ENCODE data around the gene OTULINL. TPM values are rescaled to one million over a fixed set of nuclear protein-coding genes. Genes with fewer than 3 reads are reported as not detected.

The OTULINL gene
- total RNA-seq, 1 donor from 2014 or later = 10.6 TPM

- Histone ChIP-seq H3F3A (ENCODE audit: low read depth) (no peaks in the 10 kb centered on the region), H3K4me2 (no peak overlapping the region), H3K9me3 (ENCODE audit: low read depth) (no peaks in the 10 kb centered on the region), H3K27me3 (no peaks in the 10 kb centered on the region), H3K9ac (no peak overlapping the region), H2AFZ (replicated peaks) (no peak overlapping the region), H3K4me1 (no peaks in the 10 kb centered on the region), H3K27ac (no peak overlapping the region), H3K79me2 (ENCODE audit: low read depth) (no peaks in the 10 kb centered on the region), H3K4me3 (no peak overlapping the region), H3K36me3 (no peaks in the 10 kb centered on the region), H4K20me1 (ENCODE audit: low read depth) (no peaks in the 10 kb centered on the region)
- no peaks in the 10 kb centered on the region for H3K36me3 Mint-ChIP-seq
- H3K27ac Mint-ChIP-seq = no peak overlapping the region
- DNase-seq (ENCODE audit: low spot score) = no peak
- no peaks in the 10 kb centered on the region for H3K9me3 Mint-ChIP-seq
- H3K4me3 Mint-ChIP-seq = no peak overlapping the region
- H3K4me1 Mint-ChIP-seq = no peaks in the 10 kb centered on the region
- no peak for TF ChIP-seq EZH2phosphoT487 (IDR thresholded peaks at IDR 0.05)
- TF ChIP-seq CTCF (IDR thresholded peaks at IDR 0.05) = no peak
- no peaks in the 10 kb centered on the region for H3K27me3 Mint-ChIP-seq (ENCODE audit: insufficient read depth, low read depth)
These were observed 63.1 kb downstream of the OTULINL start for GRCh38 chr5:14644623-14645237.

- Histone ChIP-seq H3F3A (ENCODE audit: low read depth) (no peaks in the 10 kb centered on the region), H4K20me1 (ENCODE audit: low read depth) (no peaks in the 10 kb centered on the region), H3K36me3 (no peaks in the 10 kb centered on the region), H3K27me3 (no peaks in the 10 kb centered on the region), H3K4me3 (no peak overlapping the region), H3K9me3 (ENCODE audit: low read depth) (no peaks in the 10 kb centered on the region), H3K79me2 (ENCODE audit: low read depth) (no peaks in the 10 kb centered on the region), H3K4me2 (no peak overlapping the region), H3K9ac (no peak overlapping the region), H3K27ac (no peak overlapping the region), H3K4me1 (no peaks in the 10 kb centered on the region), H2AFZ (replicated peaks) (no peak overlapping the region)
- Mint-ChIP-seq H3K4me3 (no peak overlapping the region), H3K27me3 (ENCODE audit: insufficient read depth, low read depth) (no peaks in the 10 kb centered on the region), H3K4me1 (no peaks in the 10 kb centered on the region), H3K27ac (no peak overlapping the region), H3K9me3 (no peaks in the 10 kb centered on the region), H3K36me3 (no peaks in the 10 kb centered on the region)
- no peak for TF ChIP-seq EZH2phosphoT487 (IDR thresholded peaks at IDR 0.05)
- no peak for TF ChIP-seq EZH2 (IDR thresholded peaks at IDR 0.05)
- TF ChIP-seq CTCF (IDR thresholded peaks at IDR 0.05) = no peak
- DNase-seq (ENCODE audit: low spot score) = no peak
These were observed 68.5 kb downstream of the OTULINL start for GRCh38 chr5:14650052-14650451.

- Histone ChIP-seq H3K9ac (no peak overlapping the region), H3K36me3 (no peaks in the 10 kb centered on the region), H3K27me3 (no peaks in the 10 kb centered on the region), H3K9me3 (ENCODE audit: low read depth) (no peaks in the 10 kb centered on the region), H3K79me2 (ENCODE audit: low read depth) (no peaks in the 10 kb centered on the region), H4K20me1 (ENCODE audit: low read depth) (no peaks in the 10 kb centered on the region), H3F3A (ENCODE audit: low read depth) (no peaks in the 10 kb centered on the region), H3K4me3 (no peak overlapping the region), H2AFZ (replicated peaks) (no peak overlapping the region), H3K4me2 (no peak overlapping the region), H3K4me1 (no peaks in the 10 kb centered on the region), H3K27ac (no peak overlapping the region)
- Mint-ChIP-seq H3K4me1 (no peaks in the 10 kb centered on the region), H3K27me3 (ENCODE audit: insufficient read depth, low read depth) (peaks cover 2% of the 10 kb centered on the region), H3K4me3 (no peak overlapping the region), H3K36me3 (no peaks in the 10 kb centered on the region), H3K27ac (no peak overlapping the region), H3K9me3 (no peaks in the 10 kb centered on the region)
- TF ChIP-seq CTCF (IDR thresholded peaks at IDR 0.05) = no peak
- TF ChIP-seq EZH2 (IDR thresholded peaks at IDR 0.05) = no peak
- TF ChIP-seq EZH2phosphoT487 (IDR thresholded peaks at IDR 0.05) = no peak
- no peak for DNase-seq (ENCODE audit: low spot score)
These were observed 73.7 kb downstream of the OTULINL start for GRCh38 chr5:14655146-14655741.
